ENCODE results near the gene CDK15.

Gene CDK15

DNA sequence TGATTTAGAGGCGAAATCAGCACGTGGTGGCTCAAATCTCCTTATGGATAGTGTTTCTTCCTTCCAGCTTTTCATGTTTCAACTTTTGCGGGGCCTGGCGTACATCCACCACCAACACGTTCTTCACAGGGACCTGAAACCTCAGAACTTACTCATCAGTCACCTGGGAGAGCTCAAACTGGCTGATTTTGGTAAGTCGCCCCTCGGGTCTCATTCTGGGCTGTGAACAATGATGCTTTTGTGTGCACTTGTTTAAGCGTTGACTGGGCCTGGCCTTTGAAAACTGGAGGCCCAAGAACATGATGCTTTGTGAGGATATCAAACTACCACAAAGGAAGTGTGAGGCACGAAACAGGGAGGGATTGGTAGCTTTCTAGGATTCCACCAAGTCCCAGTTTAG lies 27.4 kb downstream of the CDK15 start:
- Histone ChIP-seq H3K79me2 (ENCODE audit: control insufficient read depth, insufficient read depth, low read length) (no peaks in the 10 kb centered on the region), H3K4me3 (ENCODE audit: low read length) (no peak overlapping the region), H3K4me1 (ENCODE audit: control insufficient read depth, low read depth, low read length) (no peaks in the 10 kb centered on the region), H3K4me2 (ENCODE audit: low read length) (no peak overlapping the region), H2BK120ac (ENCODE audit: low read depth, low read length) (no peak overlapping the region), H2BK5ac (ENCODE audit: low read length) (no peak overlapping the region), H3K36me3 (ENCODE audit: control insufficient read depth, insufficient read depth, low read length) (no peaks in the 10 kb centered on the region), H3K79me1 (ENCODE audit: low read length) (no peaks in the 10 kb centered on the region), H2AK5ac (ENCODE audit: low read length) (no peak overlapping the region), H2BK15ac (replicated peaks; ENCODE audit: low read depth) (no peak overlapping the region), H4K8ac (ENCODE audit: low read depth, low read length) (no peak overlapping the region), H3K27ac (ENCODE audit: low read depth, low read length) (no peak overlapping the region), H3K9ac (ENCODE audit: low read length) (no peak overlapping the region), H3K18ac (ENCODE audit: low read length) (no peak overlapping the region), H3K4ac (ENCODE audit: low read depth, low read length) (no peak overlapping the region), H3K27me3 (ENCODE audit: insufficient read depth, low read length, poor library complexity) (no peaks in the 10 kb centered on the region), H4K5ac (ENCODE audit: low read length) (no peak overlapping the region), H3K56ac (ENCODE audit: low read length) (no peak overlapping the region), H3K23ac (ENCODE audit: low read length) (no peak overlapping the region)
- DNase-seq: no peak
- no CpG with 5 or more reads among the region's 9 CpGs for WGBS (ENCODE audit: extremely low coverage, insufficient coverage, low lambda C conversion rate)

DNA sequence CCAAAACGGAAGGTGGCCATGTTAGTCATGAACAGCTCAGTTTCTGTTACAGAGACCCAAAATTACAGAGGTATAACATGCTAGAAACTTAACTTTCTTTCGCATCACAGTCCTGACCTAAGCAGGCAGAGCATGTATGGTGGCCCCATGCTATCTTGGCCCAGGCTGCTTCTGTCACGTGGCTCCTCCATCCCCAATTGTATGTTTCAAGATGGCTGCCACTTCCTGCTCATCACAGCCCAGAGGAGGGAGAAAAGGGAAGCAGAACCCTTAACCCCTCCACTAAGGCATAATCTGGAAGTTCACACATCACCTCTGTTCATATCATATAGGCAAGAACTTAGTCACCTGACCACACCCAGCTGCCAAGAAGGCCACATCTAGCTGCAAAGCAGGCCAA lies 28.7 kb downstream of the CDK15 start:
- H3K23ac ChIP-seq (ENCODE audit: low read length): no peak overlapping the region
- H4K8ac ChIP-seq (ENCODE audit: low read depth, low read length): no peak overlapping the region
- H3K36me3 ChIP-seq (ENCODE audit: control insufficient read depth, insufficient read depth, low read length): no peaks in the 10 kb centered on the region
- H2AK5ac ChIP-seq (ENCODE audit: low read length): no peak overlapping the region
- no peak overlapping the region for H2BK5ac ChIP-seq (ENCODE audit: low read length)
- H3K56ac ChIP-seq (ENCODE audit: low read length): no peak overlapping the region
- H4K5ac ChIP-seq (ENCODE audit: low read length): no peak overlapping the region
- no peak overlapping the region for H3K18ac ChIP-seq (ENCODE audit: low read length)
- DNase-seq: no peak
- no peak overlapping the region for H2BK120ac ChIP-seq (ENCODE audit: low read depth, low read length)
- no peak overlapping the region for H3K4ac ChIP-seq (ENCODE audit: low read depth, low read length)
- H3K79me1 ChIP-seq (ENCODE audit: low read length): no peaks in the 10 kb centered on the region
- H3K9ac ChIP-seq (ENCODE audit: low read length): no peak overlapping the region
- no peaks in the 10 kb centered on the region for H3K79me2 ChIP-seq (ENCODE audit: control insufficient read depth, insufficient read depth, low read length)
- H3K4me2 ChIP-seq (ENCODE audit: low read length): no peak overlapping the region
- WGBS (ENCODE audit: extremely low coverage, insufficient coverage, low lambda C conversion rate): no CpG with 5 or more reads among the region's 3 CpGs
- H3K4me1 ChIP-seq (ENCODE audit: control insufficient read depth, low read depth, low read length): no peaks in the 10 kb centered on the region
- no peak overlapping the region for H2BK15ac ChIP-seq (replicated peaks; ENCODE audit: low read depth)
- no peaks in the 10 kb centered on the region for H3K27me3 ChIP-seq (ENCODE audit: insufficient read depth, low read length, poor library complexity)
- H3K27ac ChIP-seq (ENCODE audit: low read depth, low read length): no peak overlapping the region
- H3K4me3 ChIP-seq (ENCODE audit: low read length): no peak overlapping the region

DNA sequence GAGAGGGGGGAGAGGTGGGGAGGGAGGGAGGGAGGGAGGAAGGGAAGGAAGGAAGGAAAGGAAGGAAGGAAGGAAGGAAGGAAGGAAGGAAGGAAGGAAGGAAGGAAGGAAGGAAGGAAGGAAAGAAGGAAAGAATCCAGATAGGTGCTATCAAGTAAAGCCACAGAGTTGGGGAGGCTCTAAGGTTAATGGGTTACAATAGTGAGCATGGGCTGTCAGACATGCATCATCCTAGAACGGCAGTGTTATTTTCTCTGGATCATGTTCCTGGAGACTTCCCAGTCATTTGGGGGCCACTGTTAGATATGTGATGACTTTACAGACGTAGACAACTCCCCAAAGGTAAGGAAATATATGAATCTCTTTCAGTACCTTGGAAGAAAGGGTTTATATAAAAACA lies 31.1 kb downstream of the CDK15 start:
- no CpG with 5 or more reads among the region's 2 CpGs for WGBS (ENCODE audit: extremely low coverage, insufficient coverage, low lambda C conversion rate)
- no peak overlapping the region for H2BK15ac ChIP-seq (replicated peaks; ENCODE audit: low read depth)
- no peak overlapping the region for H2AK5ac ChIP-seq (ENCODE audit: low read length)
- no peak overlapping the region for H4K5ac ChIP-seq (ENCODE audit: low read length)
- no peak overlapping the region for H3K9ac ChIP-seq (ENCODE audit: low read length)
- H3K4me1 ChIP-seq (ENCODE audit: control insufficient read depth, low read depth, low read length): no peaks in the 10 kb centered on the region
- H3K4ac ChIP-seq (ENCODE audit: low read depth, low read length): no peak overlapping the region
- no peaks in the 10 kb centered on the region for H3K27me3 ChIP-seq (ENCODE audit: insufficient read depth, low read length, poor library complexity)
- no peaks in the 10 kb centered on the region for H3K36me3 ChIP-seq (ENCODE audit: control insufficient read depth, insufficient read depth, low read length)
- no peak overlapping the region for H3K4me3 ChIP-seq (ENCODE audit: low read length)
- no peak overlapping the region for H4K8ac ChIP-seq (ENCODE audit: low read depth, low read length)
- H3K56ac ChIP-seq (ENCODE audit: low read length): no peak overlapping the region
- no peak overlapping the region for H3K27ac ChIP-seq (ENCODE audit: low read depth, low read length)
- no peaks in the 10 kb centered on the region for H3K79me2 ChIP-seq (ENCODE audit: control insufficient read depth, insufficient read depth, low read length)
- DNase-seq: no peak
- H3K23ac ChIP-seq (ENCODE audit: low read length): no peak overlapping the region
- no peaks in the 10 kb centered on the region for H3K79me1 ChIP-seq (ENCODE audit: low read length)
- no peak overlapping the region for H3K4me2 ChIP-seq (ENCODE audit: low read length)
- H2BK120ac ChIP-seq (ENCODE audit: low read depth, low read length): no peak overlapping the region
- no peak overlapping the region for H3K18ac ChIP-seq (ENCODE audit: low read length)
- no peak overlapping the region for H2BK5ac ChIP-seq (ENCODE audit: low read length)

DNA sequence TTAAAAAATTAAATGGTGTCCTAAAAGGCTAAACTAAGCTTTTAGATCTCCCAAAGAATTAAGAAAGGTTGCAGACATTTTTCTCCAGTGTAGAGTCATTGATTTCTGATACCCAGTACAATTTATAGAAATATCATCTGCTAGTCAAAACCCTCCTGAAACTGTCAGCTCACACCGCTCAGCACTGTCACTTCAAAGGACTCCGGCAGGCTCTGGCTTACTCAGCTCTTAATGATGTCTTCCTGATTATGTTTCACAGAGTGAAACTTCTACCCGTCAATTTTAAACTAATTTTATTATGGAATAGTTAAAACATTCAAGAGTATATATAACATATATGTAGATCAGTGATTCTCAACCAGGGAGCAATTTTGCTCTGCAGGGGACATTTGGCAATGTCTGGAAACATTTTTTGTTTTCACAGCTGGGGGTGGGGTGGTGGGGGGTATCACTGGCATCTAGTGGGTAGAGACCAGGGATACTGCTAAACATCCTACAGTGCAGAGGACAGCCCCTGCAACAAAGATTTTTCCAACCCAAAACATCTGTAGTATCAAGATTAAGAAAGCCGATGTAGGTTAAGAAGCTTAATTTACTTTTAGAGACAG lies 31.6 kb downstream of the CDK15 start:
- no peak overlapping the region for H3K56ac ChIP-seq (ENCODE audit: low read length)
- no peaks in the 10 kb centered on the region for H3K4me1 ChIP-seq (ENCODE audit: control insufficient read depth, low read depth, low read length)
- no peaks in the 10 kb centered on the region for H3K36me3 ChIP-seq (ENCODE audit: control insufficient read depth, insufficient read depth, low read length)
- no peak overlapping the region for H4K5ac ChIP-seq (ENCODE audit: low read length)
- no peak overlapping the region for H2BK5ac ChIP-seq (ENCODE audit: low read length)
- no peak overlapping the region for H3K4me3 ChIP-seq (ENCODE audit: low read length)
- WGBS (ENCODE audit: extremely low coverage, insufficient coverage, low lambda C conversion rate): no CpG with 5 or more reads among the region's 4 CpGs
- no peaks in the 10 kb centered on the region for H3K79me1 ChIP-seq (ENCODE audit: low read length)
- no peak overlapping the region for H3K27ac ChIP-seq (ENCODE audit: low read depth, low read length)
- H3K27me3 ChIP-seq (ENCODE audit: insufficient read depth, low read length, poor library complexity): no peaks in the 10 kb centered on the region
- no peak overlapping the region for H2BK120ac ChIP-seq (ENCODE audit: low read depth, low read length)
- no peak overlapping the region for H2AK5ac ChIP-seq (ENCODE audit: low read length)
- no peak overlapping the region for H3K4me2 ChIP-seq (ENCODE audit: low read length)
- H4K8ac ChIP-seq (ENCODE audit: low read depth, low read length): no peak overlapping the region
- no peak overlapping the region for H3K4ac ChIP-seq (ENCODE audit: low read depth, low read length)
- H3K23ac ChIP-seq (ENCODE audit: low read length): no peak overlapping the region
- no peak overlapping the region for H2BK15ac ChIP-seq (replicated peaks; ENCODE audit: low read depth)
- no peak for DNase-seq
- H3K9ac ChIP-seq (ENCODE audit: low read length): no peak overlapping the region
- no peaks in the 10 kb centered on the region for H3K79me2 ChIP-seq (ENCODE audit: control insufficient read depth, insufficient read depth, low read length)
- H3K18ac ChIP-seq (ENCODE audit: low read length): no peak overlapping the region

DNA sequence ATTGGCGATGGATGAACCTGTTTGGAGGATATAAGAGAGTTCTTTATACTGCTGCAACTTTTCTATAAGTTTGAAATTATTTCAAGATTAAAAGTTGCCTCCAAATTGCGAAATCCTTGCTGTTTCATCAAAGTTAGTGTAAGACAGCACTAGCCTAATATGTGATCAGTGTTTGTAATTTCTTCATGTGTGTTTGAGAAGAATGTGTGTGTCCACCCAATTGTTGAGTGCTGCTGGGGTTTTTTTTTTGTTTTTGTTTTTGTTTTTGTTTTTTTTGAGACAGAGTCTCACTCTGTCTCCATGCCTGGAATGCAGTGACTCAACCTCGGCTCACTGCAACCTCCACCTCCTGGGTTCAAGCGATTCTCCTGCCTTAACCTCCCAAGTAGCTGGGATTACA lies 33.4 kb downstream of the CDK15 start:
- DNase-seq: no peak
- Histone ChIP-seq H3K4me2 (ENCODE audit: low read length) (no peak overlapping the region), H3K18ac (ENCODE audit: low read length) (no peak overlapping the region), H2BK5ac (ENCODE audit: low read length) (no peak overlapping the region), H4K8ac (ENCODE audit: low read depth, low read length) (no peak overlapping the region), H4K5ac (ENCODE audit: low read length) (no peak overlapping the region), H3K4ac (ENCODE audit: low read depth, low read length) (no peak overlapping the region), H3K36me3 (ENCODE audit: control insufficient read depth, insufficient read depth, low read length) (no peaks in the 10 kb centered on the region), H3K79me1 (ENCODE audit: low read length) (no peaks in the 10 kb centered on the region), H3K4me1 (ENCODE audit: control insufficient read depth, low read depth, low read length) (no peaks in the 10 kb centered on the region), H3K56ac (ENCODE audit: low read length) (no peak overlapping the region), H3K4me3 (ENCODE audit: low read length) (no peak overlapping the region), H3K27me3 (ENCODE audit: insufficient read depth, low read length, poor library complexity) (no peaks in the 10 kb centered on the region), H3K79me2 (ENCODE audit: control insufficient read depth, insufficient read depth, low read length) (no peaks in the 10 kb centered on the region), H3K9ac (ENCODE audit: low read length) (no peak overlapping the region), H2BK120ac (ENCODE audit: low read depth, low read length) (no peak overlapping the region), H3K23ac (ENCODE audit: low read length) (no peak overlapping the region), H3K27ac (ENCODE audit: low read depth, low read length) (no peak overlapping the region), H2AK5ac (ENCODE audit: low read length) (no peak overlapping the region), H2BK15ac (replicated peaks; ENCODE audit: low read depth) (no peak overlapping the region)
- WGBS (ENCODE audit: extremely low coverage, insufficient coverage, low lambda C conversion rate): no CpG with 5 or more reads among the region's 4 CpGs

DNA sequence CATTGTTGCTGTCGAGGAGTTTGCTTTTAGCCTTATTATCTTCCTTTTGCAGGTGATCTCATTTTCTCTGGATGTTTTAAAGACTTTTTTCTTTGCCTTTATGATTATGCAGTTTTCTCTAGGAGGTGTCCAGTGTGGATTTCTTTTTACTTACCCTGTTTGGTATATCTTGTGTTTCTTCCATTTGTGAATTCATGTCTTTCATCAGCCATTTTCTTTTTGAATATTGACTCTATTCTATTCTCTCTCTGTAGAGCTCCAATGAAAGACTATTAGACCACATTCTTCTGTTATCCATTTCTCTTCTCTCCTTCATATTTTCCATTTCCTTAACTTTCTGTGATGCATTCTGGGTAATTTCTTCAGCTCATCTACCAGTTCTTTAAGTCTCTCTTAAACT lies 34.4 kb downstream of the CDK15 start:
- no peak overlapping the region for H3K18ac ChIP-seq (ENCODE audit: low read length)
- no peaks in the 10 kb centered on the region for H3K36me3 ChIP-seq (ENCODE audit: control insufficient read depth, insufficient read depth, low read length)
- no peak overlapping the region for H3K9ac ChIP-seq (ENCODE audit: low read length)
- H2BK5ac ChIP-seq (ENCODE audit: low read length): no peak overlapping the region
- no peak overlapping the region for H4K8ac ChIP-seq (ENCODE audit: low read depth, low read length)
- WGBS (ENCODE audit: extremely low coverage, insufficient coverage, low lambda C conversion rate): no CpG with 5 or more reads among the region's 1 CpG
- H3K56ac ChIP-seq (ENCODE audit: low read length): no peak overlapping the region
- no peaks in the 10 kb centered on the region for H3K27me3 ChIP-seq (ENCODE audit: insufficient read depth, low read length, poor library complexity)
- no peak overlapping the region for H3K27ac ChIP-seq (ENCODE audit: low read depth, low read length)
- H3K4me3 ChIP-seq (ENCODE audit: low read length): no peak overlapping the region
- H2BK120ac ChIP-seq (ENCODE audit: low read depth, low read length): no peak overlapping the region
- no peak overlapping the region for H3K4ac ChIP-seq (ENCODE audit: low read depth, low read length)
- H3K79me1 ChIP-seq (ENCODE audit: low read length): no peaks in the 10 kb centered on the region
- H2AK5ac ChIP-seq (ENCODE audit: low read length): no peak overlapping the region
- H3K79me2 ChIP-seq (ENCODE audit: control insufficient read depth, insufficient read depth, low read length): no peaks in the 10 kb centered on the region
- no peak overlapping the region for H3K23ac ChIP-seq (ENCODE audit: low read length)
- H3K4me1 ChIP-seq (ENCODE audit: control insufficient read depth, low read depth, low read length): no peaks in the 10 kb centered on the region
- no peak for DNase-seq
- no peak overlapping the region for H2BK15ac ChIP-seq (replicated peaks; ENCODE audit: low read depth)
- H3K4me2 ChIP-seq (ENCODE audit: low read length): no peak overlapping the region
- H4K5ac ChIP-seq (ENCODE audit: low read length): no peak overlapping the region
